GM12872 (cell line): ENCODE data around the gene GRIK3.

Experiments used
- CTCF ChIP-seq: IDR thresholded peaks from 3 replicates; pipeline ENCODE4 v1.5.1; 2011; ENCODE audit warnings: low read depth, mild to moderate bottlenecking, low read length, moderate library complexity; ENCODE audit not compliant: insufficient read depth

The GRIK3 gene

GRCh38 chr1:36884801-36885200, 149.5 kb downstream of the GRIK3 start:
- no peak for TF ChIP-seq CTCF

GRCh38 chr1:36884029-36884701, 150.2 kb downstream of the GRIK3 start:
- no peak for TF ChIP-seq CTCF

- no peak for TF ChIP-seq CTCF
Observed at GRCh38 chr1:36883315-36883949, 150.9 kb downstream of the GRIK3 start.

GRCh38 chr1:36882536-36883285, 151.6 kb downstream of the GRIK3 start:
- TF ChIP-seq CTCF: no peak

- TF ChIP-seq CTCF: no peak
Observed at GRCh38 chr1:36881541-36881940, 152.8 kb downstream of the GRIK3 start.

GRCh38 chr1:36881068-36881405, 153.3 kb downstream of the GRIK3 start:
- TF ChIP-seq CTCF: no peak

- TF ChIP-seq CTCF: no peak
Observed at GRCh38 chr1:36880155-36881067, 153.9 kb downstream of the GRIK3 start.
